ENCODE data around the gene TAL2.

The TAL2 gene

DNA sequence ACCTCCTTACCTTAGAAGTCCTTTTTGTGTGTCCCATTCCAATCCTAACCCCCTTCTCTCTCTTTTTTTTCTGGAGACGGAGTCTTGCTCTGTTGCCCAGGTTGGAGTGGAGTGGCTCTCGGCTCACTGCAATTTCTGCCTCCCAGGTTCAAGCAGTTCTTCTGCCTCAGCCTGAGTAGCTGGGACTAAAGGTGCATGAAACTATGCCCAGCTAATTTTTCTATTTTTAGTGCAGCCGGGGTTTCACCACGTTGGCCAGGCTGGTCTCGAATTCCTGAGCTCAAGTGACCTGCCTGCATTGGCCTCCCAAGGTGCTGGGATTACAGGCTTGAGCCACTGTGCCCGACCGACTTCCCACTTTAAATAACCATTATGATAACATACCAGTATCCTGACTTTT is 49.6 kb downstream of the TAL2 start (continued):
- TF ChIP-seq, protein P1, sequence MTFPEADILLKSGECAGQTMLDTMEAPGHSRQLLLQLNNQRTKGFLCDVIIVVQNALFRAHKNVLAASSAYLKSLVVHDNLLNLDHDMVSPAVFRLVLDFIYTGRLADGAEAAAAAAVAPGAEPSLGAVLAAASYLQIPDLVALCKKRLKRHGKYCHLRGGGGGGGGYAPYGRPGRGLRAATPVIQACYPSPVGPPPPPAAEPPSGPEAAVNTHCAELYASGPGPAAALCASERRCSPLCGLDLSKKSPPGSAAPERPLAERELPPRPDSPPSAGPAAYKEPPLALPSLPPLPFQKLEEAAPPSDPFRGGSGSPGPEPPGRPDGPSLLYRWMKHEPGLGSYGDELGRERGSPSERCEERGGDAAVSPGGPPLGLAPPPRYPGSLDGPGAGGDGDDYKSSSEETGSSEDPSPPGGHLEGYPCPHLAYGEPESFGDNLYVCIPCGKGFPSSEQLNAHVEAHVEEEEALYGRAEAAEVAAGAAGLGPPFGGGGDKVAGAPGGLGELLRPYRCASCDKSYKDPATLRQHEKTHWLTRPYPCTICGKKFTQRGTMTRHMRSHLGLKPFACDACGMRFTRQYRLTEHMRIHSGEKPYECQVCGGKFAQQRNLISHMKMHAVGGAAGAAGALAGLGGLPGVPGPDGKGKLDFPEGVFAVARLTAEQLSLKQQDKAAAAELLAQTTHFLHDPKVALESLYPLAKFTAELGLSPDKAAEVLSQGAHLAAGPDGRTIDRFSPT (tag by site-specific recombination; IDR thresholded peaks at IDR 0.05): no peak
- TF ChIP-seq ZNF16 (tag by site-specific recombination; IDR thresholded peaks at IDR 0.05; ENCODE audit: low read depth): no peak

GRCh38 chr9:105712297-105712696 is 50.0 kb downstream of the TAL2 start:
- no peak for TF ChIP-seq ZNF48 (tag by site-specific recombination; IDR thresholded peaks at IDR 0.05)
- Histone ChIP-seq H3K4me1 (ENCODE audit: control insufficient read depth, insufficient read depth, low read length) (no peaks in the 10 kb centered on the region), H3K4me3 (ENCODE audit: low read depth, low read length) (no peak overlapping the region), H3K36me3 (ENCODE audit: control insufficient read depth in 2 of 2, insufficient read depth in 1 of 2, low read length in 2 of 2) (peaks cover 0 to 37% of the 10 kb centered on the region in 2 experiments; a peak in 1 of 3 replicates), H3K9me3 (ENCODE audit: control insufficient read depth, insufficient read depth, low read depth, low read length) (no peaks in the 10 kb centered on the region), H3K27ac (ENCODE audit: extremely low read depth, low read depth, low read length) (no peak overlapping the region)
- ChIA-PET POLR2A (interaction anchor here (1.5 kb wide), 1 partner anchor 18 kb away, joined by 4 read pairs; the partner anchor contains the start of gene TMEM38B), CTCF (no interaction called here)
